Fibroblast of mammary gland (primary cell): ENCODE data around the gene GPATCH2L.

Experiments
- DNase-seq: peaks from one replicate; pipeline ENCODE4 v3.0.0-alpha.2; 2010; ENCODE audit warnings: low read depth
- H3K4me3 ChIP-seq: 2 replicates; pipeline ENCODE4 v1.5.1; 2011; ENCODE audit warnings: low read depth, mild to moderate bottlenecking, low read length, moderate library complexity; ENCODE audit not compliant: control insufficient read depth
- CTCF ChIP-seq: conservative IDR thresholded peaks from 2 replicates; pipeline ENCODE4 v1.5.1; 2011; ENCODE audit warnings: low read depth, low read length, inconsistent platforms; ENCODE audit not compliant: control insufficient read depth, insufficient read depth

The GPATCH2L gene

GRCh38 chr14:76136476-76137110 lies 15.1 kb upstream of the GPATCH2L start:
- no peak overlapping the region for H3K4me3 ChIP-seq
- no peak for DNase-seq
- TF ChIP-seq CTCF = no peak

GRCh38 chr14:76138119-76138757 lies 13.5 kb upstream of the GPATCH2L start:
- TF ChIP-seq CTCF = no peak
- DNase-seq = no peak
- no peak overlapping the region for H3K4me3 ChIP-seq

GRCh38 chr14:76138758-76139723 lies 12.7 kb upstream of the GPATCH2L start:
- no peak for TF ChIP-seq CTCF
- H3K4me3 ChIP-seq = no peak overlapping the region
- DNase-seq = no peak

GRCh38 chr14:76143642-76144041 lies 8.1 kb upstream of the GPATCH2L start:
- DNase-seq = no peak
- TF ChIP-seq CTCF = no peak
- H3K4me3 ChIP-seq = no peak overlapping the region

GRCh38 chr14:76146976-76147375 lies 4.7 kb upstream of the GPATCH2L start:
- H3K4me3 ChIP-seq = no peak overlapping the region
- no peak for DNase-seq
- TF ChIP-seq CTCF = no peak

GRCh38 chr14:76149196-76149595 lies 2.5 kb upstream of the GPATCH2L start:
- no peak for TF ChIP-seq CTCF
- H3K4me3 ChIP-seq = no peak overlapping the region
- no peak for DNase-seq
